ENCODE data around the gene USE1. TPM values are rescaled to one million over a fixed set of nuclear protein-coding genes. Genes with fewer than 3 reads are reported as not detected.
"Not testable (repeated sequence)": the region's sequence is repeated elsewhere in the genome, so short reads cannot be mapped to it uniquely, and the experiment has no call there.

The USE1 gene
- total and polyA plus RNA-seq, 9 of the 15 experiments (the other 6 are each of a cell fraction or from before 2014, with no cell fraction given): 17.3 to 52.4 (median 34.0) TPM

DNA sequence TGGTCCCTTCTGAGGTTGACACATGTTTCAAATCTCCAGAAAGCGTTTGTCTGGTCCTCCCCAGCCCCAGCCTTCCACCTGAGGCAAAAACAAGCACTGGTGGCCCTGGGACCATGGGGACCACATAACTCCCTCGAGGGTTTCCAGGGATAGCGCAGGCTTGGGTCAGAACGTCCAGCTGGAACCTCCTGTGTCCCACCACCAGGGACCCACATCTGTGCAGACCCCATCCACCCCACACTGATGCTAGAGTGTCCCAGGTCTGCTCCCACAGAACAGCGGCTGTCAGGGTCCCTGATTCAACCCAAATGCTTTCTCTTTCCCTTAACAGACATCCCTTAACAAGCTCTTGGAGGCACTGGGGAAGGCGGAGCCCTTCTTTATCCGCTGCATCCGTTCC, 29.6 kb upstream of the USE1 start (continued):
- TF ChIP-seq, protein P1, sequence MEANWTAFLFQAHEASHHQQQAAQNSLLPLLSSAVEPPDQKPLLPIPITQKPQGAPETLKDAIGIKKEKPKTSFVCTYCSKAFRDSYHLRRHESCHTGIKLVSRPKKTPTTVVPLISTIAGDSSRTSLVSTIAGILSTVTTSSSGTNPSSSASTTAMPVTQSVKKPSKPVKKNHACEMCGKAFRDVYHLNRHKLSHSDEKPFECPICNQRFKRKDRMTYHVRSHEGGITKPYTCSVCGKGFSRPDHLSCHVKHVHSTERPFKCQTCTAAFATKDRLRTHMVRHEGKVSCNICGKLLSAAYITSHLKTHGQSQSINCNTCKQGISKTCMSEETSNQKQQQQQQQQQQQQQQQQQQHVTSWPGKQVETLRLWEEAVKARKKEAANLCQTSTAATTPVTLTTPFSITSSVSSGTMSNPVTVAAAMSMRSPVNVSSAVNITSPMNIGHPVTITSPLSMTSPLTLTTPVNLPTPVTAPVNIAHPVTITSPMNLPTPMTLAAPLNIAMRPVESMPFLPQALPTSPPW (CRISPR knock-in tag; IDR thresholded peaks at IDR 0.05): no peak

DNA sequence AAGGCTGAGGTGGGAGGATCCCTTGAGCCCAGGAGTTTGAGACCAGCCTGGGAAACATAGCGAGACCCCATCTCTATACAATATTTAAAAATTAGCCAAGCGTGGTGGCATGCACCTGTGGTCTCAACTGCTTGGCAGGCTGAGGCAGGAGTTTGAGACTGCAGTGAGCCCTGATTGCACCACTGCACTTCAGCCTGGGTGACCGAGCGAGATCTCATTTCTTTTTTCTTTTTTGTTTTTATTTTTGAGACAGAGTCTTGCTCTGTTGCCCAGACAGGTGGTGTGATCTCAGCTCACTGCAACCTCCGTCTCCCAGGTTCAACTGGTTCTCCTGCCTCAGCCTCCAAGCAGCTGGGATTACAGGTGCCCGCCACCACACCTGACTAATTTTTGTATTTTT, 23.4 kb upstream of the USE1 start:
- POLR2A ChIA-PET; H3K79me2 ChIP-seq (ENCODE audit: control insufficient read depth, insufficient read depth, low read length); DNase-seq (ENCODE audit: extremely low read depth in 1 of 4, low spot score in 3 of 4); H3K4me2 ChIP-seq (ENCODE audit: insufficient read depth, low read length); H4K20me1 ChIP-seq (replicated peaks; ENCODE audit: control insufficient read depth, insufficient read depth, low read length); in situ Hi-C loops (cut with MboI); H3K4me1 ChIP-seq (replicated peaks in 1 of 2; ENCODE audit: control insufficient read depth in 2 of 2, insufficient read depth in 2 of 2, low read length in 2 of 2); intact Hi-C loops (cut with micrococcal nuclease); H3K9me3 ChIP-seq (replicated peaks; ENCODE audit: control insufficient read depth, insufficient read depth, low read depth, low read length); CTCF ChIA-PET (ENCODE audit: low intra/inter-chr PET ratio); ATAC-seq; H3K27me3 ChIP-seq (ENCODE audit: control insufficient read depth in 2 of 2, insufficient read depth in 2 of 2, low read length in 2 of 2); H3K9ac ChIP-seq (ENCODE audit: insufficient read depth in 1 of 2, low read depth in 2 of 2, low read length in 2 of 2); H3K4me3 ChIP-seq; H2AFZ ChIP-seq (ENCODE audit: low read depth, low read length); H3K9me1 ChIP-seq (ENCODE audit: control insufficient read depth, insufficient read depth, low read length); BruUV-seq (replicated peaks); FAIRE-seq; H3K27ac ChIP-seq (ENCODE audit: extremely low read depth, low read depth, low read length): not testable (repeated sequence)
- 87% methylated on average over 6 of the region's 6 CpGs for WGBS (ENCODE audit: insufficient coverage, low coverage, missing lambda C conversion rate)
- H3K36me3 ChIP-seq (ENCODE audit: control insufficient read depth, insufficient read depth, low read length): peaks cover 64% of the 10 kb centered on the region; the same call in 2 of the 3 replicates

DNA sequence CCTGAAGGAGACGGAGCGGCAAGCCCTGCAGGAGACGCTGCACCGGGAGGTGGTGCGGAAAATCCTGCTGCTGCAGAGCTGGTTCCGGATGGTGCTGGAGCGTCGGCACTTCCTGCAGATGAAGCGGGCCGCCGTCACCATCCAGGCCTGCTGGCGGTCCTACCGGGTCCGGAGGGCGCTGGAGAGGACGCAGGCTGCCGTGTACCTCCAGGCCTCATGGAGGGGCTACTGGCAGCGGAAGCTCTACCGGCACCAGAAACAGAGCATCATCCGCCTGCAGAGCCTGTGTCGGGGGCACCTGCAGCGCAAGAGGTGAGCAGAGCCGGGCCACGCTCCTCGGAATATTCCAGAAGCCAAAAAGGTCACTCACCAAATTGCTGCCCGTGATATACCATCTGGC, 22.4 kb upstream of the USE1 start:
- H4K20me1 ChIP-seq (replicated peaks; ENCODE audit: control insufficient read depth, insufficient read depth, low read length): no peaks in the 10 kb centered on the region
- H3K27me3 ChIP-seq (ENCODE audit: control insufficient read depth in 2 of 2, insufficient read depth in 2 of 2, low read length in 2 of 2): no peaks in the 10 kb centered on the region
- H3K4me1 ChIP-seq (replicated peaks in 1 of 2; ENCODE audit: control insufficient read depth in 2 of 2, insufficient read depth in 2 of 2, low read length in 2 of 2): no peaks in the 10 kb centered on the region
- H3K79me2 ChIP-seq (ENCODE audit: control insufficient read depth, insufficient read depth, low read length): no peaks in the 10 kb centered on the region
- FAIRE-seq: no peak
- in situ Hi-C loops (cut with MboI): no loop called here
- no peak overlapping the region for H3K4me2 ChIP-seq (ENCODE audit: insufficient read depth, low read length)
- no peak for ATAC-seq
- WGBS (ENCODE audit: insufficient coverage, low coverage, missing lambda C conversion rate): 98% methylated on average over 24 of the region's 26 CpGs
- H3K9ac ChIP-seq (ENCODE audit: insufficient read depth in 1 of 2, low read depth in 2 of 2, low read length in 2 of 2): no peak overlapping the region; a peak in 1 of 4 replicates
- H3K9me1 ChIP-seq (ENCODE audit: control insufficient read depth, insufficient read depth, low read length): no peaks in the 10 kb centered on the region
- TF ChIP-seq HMG20A (CRISPR knock-in tag; conservative IDR thresholded peaks at IDR 0.05): no peak
- no peak for TF ChIP-seq TAF9B (IDR thresholded peaks at IDR 0.05; ENCODE audit: partially characterized antibody)
- TF ChIP-seq HNRNPUL1 (IDR thresholded peaks at IDR 0.05; ENCODE audit: low read length): no peak
- no peak for TF ChIP-seq HEY1 (CRISPR knock-in tag; IDR thresholded peaks at IDR 0.05; ENCODE audit: borderline replicate concordance)
- TF ChIP-seq KLF13 (tag; IDR thresholded peaks at IDR 0.05; ENCODE audit: borderline replicate concordance, low read depth): no peak
- TF ChIP-seq, protein P2, sequence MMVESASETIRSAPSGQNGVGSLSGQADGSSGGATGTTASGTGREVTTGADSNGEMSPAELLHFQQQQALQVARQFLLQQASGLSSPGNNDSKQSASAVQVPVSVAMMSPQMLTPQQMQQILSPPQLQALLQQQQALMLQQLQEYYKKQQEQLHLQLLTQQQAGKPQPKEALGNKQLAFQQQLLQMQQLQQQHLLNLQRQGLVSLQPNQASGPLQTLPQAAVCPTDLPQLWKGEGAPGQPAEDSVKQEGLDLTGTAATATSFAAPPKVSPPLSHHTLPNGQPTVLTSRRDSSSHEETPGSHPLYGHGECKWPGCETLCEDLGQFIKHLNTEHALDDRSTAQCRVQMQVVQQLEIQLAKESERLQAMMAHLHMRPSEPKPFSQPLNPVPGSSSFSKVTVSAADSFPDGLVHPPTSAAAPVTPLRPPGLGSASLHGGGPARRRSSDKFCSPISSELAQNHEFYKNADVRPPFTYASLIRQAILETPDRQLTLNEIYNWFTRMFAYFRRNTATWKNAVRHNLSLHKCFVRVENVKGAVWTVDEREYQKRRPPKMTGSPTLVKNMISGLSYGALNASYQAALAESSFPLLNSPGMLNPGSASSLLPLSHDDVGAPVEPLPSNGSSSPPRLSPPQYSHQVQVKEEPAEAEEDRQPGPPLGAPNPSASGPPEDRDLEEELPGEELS (CRISPR knock-in tag; IDR thresholded peaks at IDR 0.05; ENCODE audit: borderline replicate concordance): no peak
- TF ChIP-seq HDAC8 (tag; IDR thresholded peaks at IDR 0.05): no peak
- no peak for TF ChIP-seq GATAD2B (IDR thresholded peaks at IDR 0.05; ENCODE audit: borderline replicate concordance)
- POLR2A ChIA-PET: interaction anchor here (0.5 kb wide), 1 partner anchor 201 kb away, joined by 3 read pairs; no protein-coding TSS in a partner anchor
- BruUV-seq (replicated peaks): no TSS peak
- intact Hi-C loops (cut with micrococcal nuclease): no loop called here
- no peak overlapping the region for H2AFZ ChIP-seq (ENCODE audit: low read depth, low read length)
- no peak for DNase-seq (ENCODE audit: extremely low read depth in 1 of 4, low spot score in 3 of 4)
- no peaks in the 10 kb centered on the region for H3K9me3 ChIP-seq (replicated peaks; ENCODE audit: control insufficient read depth, insufficient read depth, low read depth, low read length)
- CTCF ChIA-PET (ENCODE audit: low intra/inter-chr PET ratio): no interaction called here
- H3K36me3 ChIP-seq (ENCODE audit: control insufficient read depth, insufficient read depth, low read length): peaks cover 62% of the 10 kb centered on the region; the same call in 2 of the 3 replicates
- H3K4me3 ChIP-seq: no peak overlapping the region
- H3K27ac ChIP-seq (ENCODE audit: extremely low read depth, low read depth, low read length): no peak overlapping the region

Data from K562 (cell line).